ENCODE results near the gene ACTN1.
A peak's percentile ranks its signal among the peaks of the same experiment; 100 is the strongest.

- TF ChIP-seq CTCF (IDR thresholded peaks at IDR 0.05) = peak; percentile 61 to 82 (median 73)
- TF ChIP-seq POLR2A (IDR thresholded peaks at IDR 0.05) = no peak
These were observed 116.0 kb downstream of the ACTN1 start for GRCh38 chr14:68862954-68863594.
